CD4-positive, alpha-beta T cell (primary cell): ENCODE data around the gene ZBBX. TPM values are rescaled to one million over a fixed set of nuclear protein-coding genes. Genes with fewer than 3 reads are reported as not detected.

Experiments used
- ATAC-seq: fragments of 200-7000 bp; cut with Tn5 transposase; one replicate; pipeline ENCODE4 v1.10.0; 2022; ENCODE audit warnings: mild to moderate bottlenecking; ENCODE audit not compliant: poor library complexity
- CTCF ChIA-PET: fragments of 350-600 bp; sonication (Branson Sonifier 250); formaldehyde crosslinking; loops from one replicate; lab custom pipeline; 2021; ENCODE audit warnings: antibody characterized with exemption, inconsistent platforms; lab: Charles Lee
- POLR2A ChIA-PET: fragments of 350-600 bp; sonication (Branson Sonifier 250); formaldehyde crosslinking; loops from one replicate; lab custom pipeline; 2021; ENCODE audit warnings: antibody characterized with exemption, inconsistent platforms; lab: Charles Lee
- DNase-seq, 14 experiments: peaks; one replicate each; pipeline ENCODE4 v3.0.0-alpha.2; 2013 to 2020; ENCODE audit warnings: mixed read lengths in 2 of 14
- H3K27ac ChIP-seq, 2 donors: one replicate each; pipeline versions ENCODE4 v1.5.1 to v1.7.0; 2013; ENCODE audit warnings: low read length in 2 of 2, low read depth in 1 of 2, mild to moderate bottlenecking in 1 of 2
- H3K27me3 ChIP-seq, 2 experiments: 1 replicate in 1 of 2; 2 replicates in 1 of 2; pipeline versions ENCODE4 v1.6.1 to v1.7.0; 2013; ENCODE audit warnings: low read length in 2 of 2, control low read depth in 1 of 2, mild to moderate bottlenecking in 1 of 2, moderate library complexity in 1 of 2; ENCODE audit not compliant: insufficient read depth in 2 of 2, control insufficient read depth in 1 of 2
- H3K36me3 ChIP-seq: one replicate; pipeline ENCODE4 v1.6.1; 2013; ENCODE audit warnings: low read length, control low read depth; ENCODE audit not compliant: insufficient read depth
- H3K4me1 ChIP-seq: one replicate; pipeline ENCODE4 v1.6.1; 2013; ENCODE audit warnings: low read length, control low read depth; ENCODE audit not compliant: insufficient read depth
- H3K4me3 ChIP-seq: one replicate; pipeline ENCODE4 v1.5.1; 2013; ENCODE audit warnings: mild to moderate bottlenecking, low read length, moderate library complexity
- H3K9me3 ChIP-seq, 2 experiments: 1 replicate in 1 of 2; 2 replicates in 1 of 2; pipeline versions ENCODE4 v1.6.1 to v1.7.0; 2013; ENCODE audit warnings: low read length in 2 of 2, mild to moderate bottlenecking in 2 of 2, control low read depth in 1 of 2, moderate library complexity in 1 of 2; ENCODE audit not compliant: control insufficient read depth in 1 of 2, insufficient read depth in 1 of 2
- H3K27ac Mint-ChIP-seq: one replicate; pipeline ENCODE4 v1.8.0; 2020; ENCODE audit warnings: mixed read lengths
- H3K27me3 Mint-ChIP-seq: one replicate; pipeline ENCODE4 v1.8.0; 2021; ENCODE audit warnings: mixed read lengths
- H3K36me3 Mint-ChIP-seq: one replicate; pipeline ENCODE4 v1.8.0; 2021; ENCODE audit warnings: low read depth, mixed read lengths
- H3K4me1 Mint-ChIP-seq: one replicate; pipeline ENCODE4 v1.8.0; 2021; ENCODE audit warnings: low read depth, mixed read lengths
- H3K4me3 Mint-ChIP-seq: one replicate; pipeline ENCODE4 v1.8.0; 2020; ENCODE audit warnings: mild to moderate bottlenecking, mixed read lengths
- H3K9me3 Mint-ChIP-seq: one replicate; pipeline ENCODE4 v1.8.0; 2020; ENCODE audit warnings: mixed read lengths
- intact Hi-C, 2 experiments: fragments of 100-400 bp; cut with DNase I in 1 of 2; cut with micrococcal nuclease in 1 of 2; formaldehyde crosslinking; loops; one replicate each; pipeline versions ENCODE4 v1.15.1 to v1.9.0; 2023 to 2025; cut with DNase I, micrococcal nuclease
- total RNA-seq, 174 experiments: library from RNA in 2 of 174; stranded (reverse) in 2 of 174; gene quantifications; one replicate each; pipeline ENCODE4 v1.2.3 and lab custom pipeline; 2021 to 2026
- TF ChIP-seq, protein P1 (sequence below): fragments of 200-600 bp; IDR thresholded peaks from one replicate; pipeline ENCODE4 v1.8.0; 2022; ENCODE audit warnings: antibody characterized with exemption, mild to moderate bottlenecking

ZBBX gene
- total RNA-seq, 2 experiments from 2014 or later: not detected

DNA sequence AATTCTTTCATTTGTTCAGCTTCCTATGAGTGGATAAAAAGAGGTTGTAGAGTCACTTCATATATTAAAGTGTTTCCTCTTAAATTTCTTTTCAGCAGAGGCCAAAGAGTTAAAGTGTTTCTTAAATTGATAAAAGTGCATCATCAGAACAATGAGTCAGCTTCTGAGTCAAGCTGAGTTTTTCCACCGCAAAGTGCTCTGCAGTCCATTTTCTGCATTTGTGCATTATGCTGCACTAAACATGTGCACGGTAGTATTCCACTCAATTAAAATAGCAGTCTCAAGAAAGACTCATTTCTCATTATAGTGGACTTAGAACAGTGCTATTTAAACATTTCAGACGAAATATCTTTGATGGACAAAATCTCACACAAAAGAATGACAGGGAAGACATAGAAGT lies 152.0 kb downstream of the ZBBX start:
- intact Hi-C loops: no loop called here

DNA sequence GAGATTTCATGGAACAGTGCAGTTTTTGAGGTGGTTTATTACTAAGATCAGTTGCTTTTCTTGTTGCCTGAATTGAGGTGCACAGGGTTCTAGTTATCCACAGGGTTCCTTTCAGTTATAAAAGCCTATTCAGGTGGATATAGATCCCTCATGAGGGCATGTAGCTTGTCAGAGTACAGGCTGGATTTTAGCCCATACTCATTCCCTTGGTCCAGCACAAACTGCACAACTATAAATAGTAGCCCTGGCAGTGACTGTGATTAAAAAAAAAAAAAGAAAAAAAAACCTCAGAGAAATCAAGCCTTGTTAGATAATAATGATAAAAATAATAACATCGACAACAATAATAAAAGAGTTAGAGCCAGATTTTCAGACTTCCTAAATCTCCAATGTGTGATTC lies 154.3 kb downstream of the ZBBX start:
- H3K9me3 ChIP-seq: no peaks in the 10 kb centered on the region
- H3K4me3 Mint-ChIP-seq: no peak overlapping the region
- no peak overlapping the region for H3K27ac ChIP-seq
- no peaks in the 10 kb centered on the region for H3K27me3 ChIP-seq
- H3K4me3 ChIP-seq: no peak overlapping the region
- TF ChIP-seq, protein P1, sequence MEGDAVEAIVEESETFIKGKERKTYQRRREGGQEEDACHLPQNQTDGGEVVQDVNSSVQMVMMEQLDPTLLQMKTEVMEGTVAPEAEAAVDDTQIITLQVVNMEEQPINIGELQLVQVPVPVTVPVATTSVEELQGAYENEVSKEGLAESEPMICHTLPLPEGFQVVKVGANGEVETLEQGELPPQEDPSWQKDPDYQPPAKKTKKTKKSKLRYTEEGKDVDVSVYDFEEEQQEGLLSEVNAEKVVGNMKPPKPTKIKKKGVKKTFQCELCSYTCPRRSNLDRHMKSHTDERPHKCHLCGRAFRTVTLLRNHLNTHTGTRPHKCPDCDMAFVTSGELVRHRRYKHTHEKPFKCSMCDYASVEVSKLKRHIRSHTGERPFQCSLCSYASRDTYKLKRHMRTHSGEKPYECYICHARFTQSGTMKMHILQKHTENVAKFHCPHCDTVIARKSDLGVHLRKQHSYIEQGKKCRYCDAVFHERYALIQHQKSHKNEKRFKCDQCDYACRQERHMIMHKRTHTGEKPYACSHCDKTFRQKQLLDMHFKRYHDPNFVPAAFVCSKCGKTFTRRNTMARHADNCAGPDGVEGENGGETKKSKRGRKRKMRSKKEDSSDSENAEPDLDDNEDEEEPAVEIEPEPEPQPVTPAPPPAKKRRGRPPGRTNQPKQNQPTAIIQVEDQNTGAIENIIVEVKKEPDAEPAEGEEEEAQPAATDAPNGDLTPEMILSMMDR: no peak
- H3K4me1 ChIP-seq: no peaks in the 10 kb centered on the region
- no peaks in the 10 kb centered on the region for H3K36me3 ChIP-seq
- CTCF ChIA-PET: no interaction called here
- POLR2A ChIA-PET: no interaction called here
- intact Hi-C loops: no loop called here
- H3K27me3 Mint-ChIP-seq: no peaks in the 10 kb centered on the region
- no peaks in the 10 kb centered on the region for H3K4me1 Mint-ChIP-seq
- DNase-seq: no peak
- H3K36me3 Mint-ChIP-seq: no peaks in the 10 kb centered on the region
- no peak for ATAC-seq
- peaks cover 4% of the 10 kb centered on the region for H3K9me3 Mint-ChIP-seq
- H3K27ac Mint-ChIP-seq: no peak overlapping the region

More for the DNA sequence above, 152.0 kb downstream of the ZBBX start:
- no peaks in the 10 kb centered on the region for H3K36me3 Mint-ChIP-seq
- ChIA-PET POLR2A (no interaction called here), CTCF (no interaction called here)
- no peak overlapping the region for H3K4me3 ChIP-seq
- H3K4me3 Mint-ChIP-seq: no peak overlapping the region
- H3K27me3 Mint-ChIP-seq: no peaks in the 10 kb centered on the region
- DNase-seq (no peak), ATAC-seq (no peak)
- no peak overlapping the region for H3K27ac Mint-ChIP-seq
- H3K36me3 ChIP-seq: no peaks in the 10 kb centered on the region
- H3K9me3 Mint-ChIP-seq: peaks cover 3% of the 10 kb centered on the region
- H3K27me3 ChIP-seq: no peaks in the 10 kb centered on the region
- no peaks in the 10 kb centered on the region for H3K4me1 ChIP-seq
- no peaks in the 10 kb centered on the region for H3K9me3 ChIP-seq
- no peaks in the 10 kb centered on the region for H3K4me1 Mint-ChIP-seq
- TF ChIP-seq, protein P1: no peak
- no peak overlapping the region for H3K27ac ChIP-seq

DNA sequence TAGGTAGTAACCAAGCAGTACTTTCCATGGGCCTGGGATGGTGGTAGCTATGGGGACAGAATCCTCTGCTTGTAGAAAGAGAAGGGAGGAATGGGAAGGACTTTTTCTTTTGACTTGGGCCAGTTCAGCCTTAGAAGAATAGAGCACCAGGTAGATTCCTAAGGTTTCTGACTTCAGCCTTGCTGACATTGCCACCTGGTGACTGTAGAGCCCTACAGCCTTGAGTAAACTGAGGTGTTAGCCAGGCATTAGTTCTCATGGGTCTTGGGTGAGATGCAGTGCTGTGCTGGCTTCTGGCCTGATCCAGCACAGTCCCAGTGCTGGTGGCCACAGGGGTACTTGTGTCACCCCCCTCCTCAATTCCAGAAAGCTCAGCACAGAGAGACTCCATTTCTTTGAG lies 171.1 kb downstream of the ZBBX start:
- ATAC-seq: no peak
- no peaks in the 10 kb centered on the region for H3K4me1 ChIP-seq
- H3K36me3 Mint-ChIP-seq: no peaks in the 10 kb centered on the region
- peaks cover 3% of the 10 kb centered on the region for H3K9me3 Mint-ChIP-seq
- no peaks in the 10 kb centered on the region for H3K4me1 Mint-ChIP-seq
- intact Hi-C loops: no loop called here
- H3K36me3 ChIP-seq: no peaks in the 10 kb centered on the region
- no peak overlapping the region for H3K4me3 ChIP-seq
- no peaks in the 10 kb centered on the region for H3K27me3 ChIP-seq
- H3K27ac ChIP-seq: no peak overlapping the region
- H3K4me3 Mint-ChIP-seq: no peak overlapping the region
- ChIA-PET POLR2A (no interaction called here), CTCF (no interaction called here)
- DNase-seq: no peak
- no peaks in the 10 kb centered on the region for H3K27me3 Mint-ChIP-seq
- no peak overlapping the region for H3K27ac Mint-ChIP-seq
- H3K9me3 ChIP-seq: peaks cover 0 to 18% of the 10 kb centered on the region in 2 experiments
- TF ChIP-seq, protein P1: no peak
